ENCODE results near the gene FHAD1.

GRCh38 chr1:15244813-15245212 lies 2.2 kb upstream of the FHAD1 start:
- TF ChIP-seq, protein P1, sequence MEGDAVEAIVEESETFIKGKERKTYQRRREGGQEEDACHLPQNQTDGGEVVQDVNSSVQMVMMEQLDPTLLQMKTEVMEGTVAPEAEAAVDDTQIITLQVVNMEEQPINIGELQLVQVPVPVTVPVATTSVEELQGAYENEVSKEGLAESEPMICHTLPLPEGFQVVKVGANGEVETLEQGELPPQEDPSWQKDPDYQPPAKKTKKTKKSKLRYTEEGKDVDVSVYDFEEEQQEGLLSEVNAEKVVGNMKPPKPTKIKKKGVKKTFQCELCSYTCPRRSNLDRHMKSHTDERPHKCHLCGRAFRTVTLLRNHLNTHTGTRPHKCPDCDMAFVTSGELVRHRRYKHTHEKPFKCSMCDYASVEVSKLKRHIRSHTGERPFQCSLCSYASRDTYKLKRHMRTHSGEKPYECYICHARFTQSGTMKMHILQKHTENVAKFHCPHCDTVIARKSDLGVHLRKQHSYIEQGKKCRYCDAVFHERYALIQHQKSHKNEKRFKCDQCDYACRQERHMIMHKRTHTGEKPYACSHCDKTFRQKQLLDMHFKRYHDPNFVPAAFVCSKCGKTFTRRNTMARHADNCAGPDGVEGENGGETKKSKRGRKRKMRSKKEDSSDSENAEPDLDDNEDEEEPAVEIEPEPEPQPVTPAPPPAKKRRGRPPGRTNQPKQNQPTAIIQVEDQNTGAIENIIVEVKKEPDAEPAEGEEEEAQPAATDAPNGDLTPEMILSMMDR (IDR thresholded peaks at IDR 0.05; ENCODE audit: low read depth, low read length), result no peak
- TF ChIP-seq POLR2A (IDR thresholded peaks at IDR 0.05; ENCODE audit: extremely low read depth, insufficient read length), result no peak
- TF ChIP-seq, protein P2, sequence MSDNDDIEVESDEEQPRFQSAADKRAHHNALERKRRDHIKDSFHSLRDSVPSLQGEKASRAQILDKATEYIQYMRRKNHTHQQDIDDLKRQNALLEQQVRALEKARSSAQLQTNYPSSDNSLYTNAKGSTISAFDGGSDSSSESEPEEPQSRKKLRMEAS (IDR thresholded peaks at IDR 0.05; ENCODE audit: low read depth, low read length), result no peak
